Tongue (tissue), 2 donors: Measurements from ENCODE around the gene AIMP1. TPM values are rescaled to one million over a fixed set of nuclear protein-coding genes. Genes with fewer than 3 reads are reported as not detected.
"Not testable (repeated sequence)": the region's sequence is repeated elsewhere in the genome, so short reads cannot be mapped to it uniquely, and the experiment has no call there.

Source experiments
- DNase-seq: peaks from one replicate; pipeline ENCODE4 v3.0.0-alpha.2; 2015
- total RNA-seq: library from RNA; depleted of rRNA; stranded (reverse); fragments of >200 nt; gene quantifications from one replicate; pipeline ENCODE4 v1.2.3, GENCODE V29; 2014

Gene AIMP1
- total RNA-seq, 1 donor from 2014 or later, result 33.5 TPM

GRCh38 chr4:106353786-106354185 lies 37.4 kb downstream of the AIMP1 start:
- no peak for DNase-seq

GRCh38 chr4:106355193-106355592 lies 38.8 kb downstream of the AIMP1 start:
- DNase-seq, result peak; percentile 54

- no peak for DNase-seq
Observed at GRCh38 chr4:106358899-106359298, 42.5 kb downstream of the AIMP1 start.

GRCh38 chr4:106362086-106362825 lies 45.9 kb downstream of the AIMP1 start:
- no peak for DNase-seq

- no peak for DNase-seq
Observed at GRCh38 chr4:106364282-106364681, 47.9 kb downstream of the AIMP1 start.

- peak; percentile 32 for DNase-seq
Observed at GRCh38 chr4:106365613-106366012, 49.3 kb downstream of the AIMP1 start.

- no peak for DNase-seq
Observed at GRCh38 chr4:106366026-106366425, 49.7 kb downstream of the AIMP1 start.

GRCh38 chr4:106367072-106367471 lies 50.7 kb downstream of the AIMP1 start:
- DNase-seq, result no peak

- DNase-seq, result no peak
Observed at GRCh38 chr4:106368678-106369077, 52.3 kb downstream of the AIMP1 start, which contains the start of gene GIMD1. Gene GIMD1, minus strand, starts transcription at chr4:106368778. Its CDS starts 1,343 bp downstream, at chr4:106367435.

- DNase-seq, result peak; percentile 81
Observed at GRCh38 chr4:106369456-106370060, 53.2 kb downstream of the AIMP1 start.

- DNase-seq, result no peak
Observed at GRCh38 chr4:106370214-106370613, 53.9 kb downstream of the AIMP1 start.

- no peak for DNase-seq
Observed at GRCh38 chr4:106371161-106371560, 54.8 kb downstream of the AIMP1 start.

GRCh38 chr4:106373026-106373425 lies 56.7 kb downstream of the AIMP1 start:
- no peak for DNase-seq

- no peak for DNase-seq
Observed at GRCh38 chr4:106380179-106380578, 63.8 kb downstream of the AIMP1 start.

- DNase-seq, result no peak
Observed at GRCh38 chr4:106384878-106385277, 68.5 kb downstream of the AIMP1 start.

GRCh38 chr4:106385853-106386393 lies 69.6 kb downstream of the AIMP1 start:
- no peak for DNase-seq

GRCh38 chr4:106395582-106395981 lies 79.2 kb downstream of the AIMP1 start:
- no peak for DNase-seq

GRCh38 chr4:106398898-106399297 lies 82.5 kb downstream of the AIMP1 start:
- DNase-seq, result not testable (repeated sequence)

Other genes with a start within 250 kb of the AIMP1 start
- 72.9 TPM for gene TBCK, start 341 bp upstream of the AIMP1 start, total RNA-seq
- not detected for gene GIMD1, start 52.2 kb downstream of the AIMP1 start, total RNA-seq